ENCODE results near the gene C1orf198.

The C1orf198 gene

GRCh38 chr1:230867903-230868735 lies at the start of gene C1orf198:
TSS of gene C1orf198 (minus strand) at chr1:230868521. CDS start at chr1:230868512, 9 bp downstream.
- H3K27me3 Mint-ChIP-seq, result peaks cover 30% of the 10 kb centered on the region
- no peaks in the 10 kb centered on the region for H3K9me3 Mint-ChIP-seq
- peak; percentile 90 for ATAC-seq
- DNase-seq, result peak; percentile 79
- peaks cover 23% of the 10 kb centered on the region for H3K4me1 Mint-ChIP-seq
- peak within 1 kb of the TSS; percentile 81 for H3K4me3 Mint-ChIP-seq
- peak within 1 kb of the TSS; percentile 60 for H3K27ac Mint-ChIP-seq
- H3K36me3 Mint-ChIP-seq (ENCODE audit: low read depth), result no peaks in the 10 kb centered on the region

- no peak for ATAC-seq
- H3K36me3 Mint-ChIP-seq (ENCODE audit: low read depth), result peaks cover 14% of the 10 kb centered on the region
- peak; percentile 75 for DNase-seq
- H3K27ac Mint-ChIP-seq, result no peak overlapping the region
- peaks cover 7% of the 10 kb centered on the region for H3K4me1 Mint-ChIP-seq
- H3K9me3 Mint-ChIP-seq, result no peaks in the 10 kb centered on the region
- H3K27me3 Mint-ChIP-seq, result no peaks in the 10 kb centered on the region
- no peak overlapping the region for H3K4me3 Mint-ChIP-seq
These were observed 49.2 kb upstream of the C1orf198 start for GRCh38 chr1:230917284-230918135.

- Mint-ChIP-seq H3K4me1 (peaks cover 7% of the 10 kb centered on the region), H3K27ac (no peak overlapping the region), H3K36me3 (ENCODE audit: low read depth) (peaks cover 17% of the 10 kb centered on the region), H3K4me3 (no peak overlapping the region), H3K27me3 (no peaks in the 10 kb centered on the region), H3K9me3 (no peaks in the 10 kb centered on the region)
- ATAC-seq (no peak), DNase-seq (no peak)
These were observed 48.4 kb upstream of the C1orf198 start for GRCh38 chr1:230916587-230917283.

GRCh38 chr1:230915078-230915477 lies 46.8 kb upstream of the C1orf198 start:
- H3K9me3 Mint-ChIP-seq, result no peaks in the 10 kb centered on the region
- ATAC-seq, result peak; percentile 82
- DNase-seq, result no peak
- peaks cover 19% of the 10 kb centered on the region for H3K36me3 Mint-ChIP-seq (ENCODE audit: low read depth)
- H3K27ac Mint-ChIP-seq, result peak overlapping the region; percentile 43
- H3K4me1 Mint-ChIP-seq, result peaks cover 7% of the 10 kb centered on the region
- H3K4me3 Mint-ChIP-seq, result no peak overlapping the region
- no peaks in the 10 kb centered on the region for H3K27me3 Mint-ChIP-seq

- Mint-ChIP-seq H3K4me1 (peaks cover 7% of the 10 kb centered on the region), H3K9me3 (no peaks in the 10 kb centered on the region), H3K36me3 (ENCODE audit: low read depth) (peaks cover 25% of the 10 kb centered on the region), H3K4me3 (no peak overlapping the region), H3K27me3 (no peaks in the 10 kb centered on the region), H3K27ac (no peak overlapping the region)
- DNase-seq (no peak), ATAC-seq (no peak)
These were observed 45.2 kb upstream of the C1orf198 start for GRCh38 chr1:230913496-230913895.

- Mint-ChIP-seq H3K9me3 (no peaks in the 10 kb centered on the region), H3K27me3 (no peaks in the 10 kb centered on the region), H3K36me3 (ENCODE audit: low read depth) (peaks cover 27% of the 10 kb centered on the region), H3K4me3 (no peak overlapping the region), H3K27ac (no peak overlapping the region), H3K4me1 (peaks cover 7% of the 10 kb centered on the region)
- ATAC-seq, result no peak
- no peak for DNase-seq
These were observed 42.4 kb upstream of the C1orf198 start for GRCh38 chr1:230910755-230911117.

GRCh38 chr1:230909974-230910754 lies 41.8 kb upstream of the C1orf198 start:
- Mint-ChIP-seq H3K27ac (no peak overlapping the region), H3K4me1 (peaks cover 4% of the 10 kb centered on the region), H3K9me3 (no peaks in the 10 kb centered on the region), H3K27me3 (no peaks in the 10 kb centered on the region), H3K36me3 (ENCODE audit: low read depth) (peaks cover 28% of the 10 kb centered on the region), H3K4me3 (no peak overlapping the region)
- no peak for DNase-seq
- ATAC-seq, result no peak

GRCh38 chr1:230907472-230908205 lies 39.3 kb upstream of the C1orf198 start:
- no peak for DNase-seq
- Mint-ChIP-seq H3K36me3 (ENCODE audit: low read depth) (peaks cover 28% of the 10 kb centered on the region), H3K27me3 (no peaks in the 10 kb centered on the region)

GRCh38 chr1:230906226-230906625 lies 37.9 kb upstream of the C1orf198 start:
- DNase-seq (no peak), ATAC-seq (no peak)
- no peak overlapping the region for H3K4me3 Mint-ChIP-seq
- H3K27me3 Mint-ChIP-seq, result no peaks in the 10 kb centered on the region
- H3K27ac Mint-ChIP-seq, result no peak overlapping the region
- H3K36me3 Mint-ChIP-seq (ENCODE audit: low read depth), result peaks cover 23% of the 10 kb centered on the region
- H3K4me1 Mint-ChIP-seq, result no peaks in the 10 kb centered on the region
- H3K9me3 Mint-ChIP-seq, result no peaks in the 10 kb centered on the region

More at GRCh38 chr1:230907472-230908205, 39.3 kb upstream of the C1orf198 start:
- no peaks in the 10 kb centered on the region for H3K9me3 Mint-ChIP-seq
- no peaks in the 10 kb centered on the region for H3K4me1 Mint-ChIP-seq
- no peak for ATAC-seq
- no peak overlapping the region for H3K27ac Mint-ChIP-seq
- H3K4me3 Mint-ChIP-seq, result no peak overlapping the region

- DNase-seq, result no peak
- Mint-ChIP-seq H3K4me3 (no peak overlapping the region), H3K36me3 (ENCODE audit: low read depth) (peaks cover 21% of the 10 kb centered on the region), H3K9me3 (no peaks in the 10 kb centered on the region), H3K27ac (no peak overlapping the region), H3K27me3 (no peaks in the 10 kb centered on the region), H3K4me1 (no peaks in the 10 kb centered on the region)
- no peak for ATAC-seq
These were observed 37.4 kb upstream of the C1orf198 start for GRCh38 chr1:230905733-230906132.

- Mint-ChIP-seq H3K4me1 (no peaks in the 10 kb centered on the region), H3K4me3 (no peak overlapping the region)
- DNase-seq, result no peak
These were observed 34.1 kb upstream of the C1orf198 start for GRCh38 chr1:230902349-230902923.

GRCh38 chr1:230901671-230902070 lies 33.4 kb upstream of the C1orf198 start:
- Mint-ChIP-seq H3K9me3 (no peaks in the 10 kb centered on the region), H3K4me1 (no peaks in the 10 kb centered on the region), H3K27ac (no peak overlapping the region), H3K27me3 (no peaks in the 10 kb centered on the region), H3K4me3 (no peak overlapping the region), H3K36me3 (ENCODE audit: low read depth) (peaks cover 8% of the 10 kb centered on the region)
- ATAC-seq (no peak), DNase-seq (no peak)

More at GRCh38 chr1:230902349-230902923, 34.1 kb upstream of the C1orf198 start:
- H3K36me3 Mint-ChIP-seq (ENCODE audit: low read depth), result peaks cover 8% of the 10 kb centered on the region
- no peaks in the 10 kb centered on the region for H3K9me3 Mint-ChIP-seq
- no peak for ATAC-seq
- no peaks in the 10 kb centered on the region for H3K27me3 Mint-ChIP-seq
- H3K27ac Mint-ChIP-seq, result no peak overlapping the region

- H3K9me3 Mint-ChIP-seq, result no peaks in the 10 kb centered on the region
- ATAC-seq, result no peak
- no peak overlapping the region for H3K4me3 Mint-ChIP-seq
- H3K4me1 Mint-ChIP-seq, result no peaks in the 10 kb centered on the region
- no peak for DNase-seq
- no peak overlapping the region for H3K27ac Mint-ChIP-seq
- no peaks in the 10 kb centered on the region for H3K27me3 Mint-ChIP-seq
- peaks cover 8% of the 10 kb centered on the region for H3K36me3 Mint-ChIP-seq (ENCODE audit: low read depth)
These were observed 32.7 kb upstream of the C1orf198 start for GRCh38 chr1:230900984-230901383.

Data from activated naive CD8-positive, alpha-beta T cell treated with anti-CD3 and anti-CD28 coated beads, Interleukin-2, amount 50 U/mL, for 24 hours (primary cell).